Measurements from ENCODE around the gene STK38L. TPM values are rescaled to one million over a fixed set of nuclear protein-coding genes. Genes with fewer than 3 reads are reported as not detected.
A peak's percentile ranks its signal among the peaks of the same experiment; 100 is the strongest.

STK38L gene
- total RNA-seq, 2 donors from 2014 or later = 70.6 to 135 TPM

GRCh38 chr12:27270148-27270547 is 26.1 kb downstream of the STK38L start:
- DNase-seq (no peak), ATAC-seq (no peak)
- intact Hi-C loops (cut with DNase I) = no loop called here

- no peak for ATAC-seq
- intact Hi-C loops (cut with DNase I) = no loop called here
- no peak for DNase-seq
Measured at GRCh38 chr12:27271206-27271605, 27.1 kb downstream of the STK38L start.

DNA sequence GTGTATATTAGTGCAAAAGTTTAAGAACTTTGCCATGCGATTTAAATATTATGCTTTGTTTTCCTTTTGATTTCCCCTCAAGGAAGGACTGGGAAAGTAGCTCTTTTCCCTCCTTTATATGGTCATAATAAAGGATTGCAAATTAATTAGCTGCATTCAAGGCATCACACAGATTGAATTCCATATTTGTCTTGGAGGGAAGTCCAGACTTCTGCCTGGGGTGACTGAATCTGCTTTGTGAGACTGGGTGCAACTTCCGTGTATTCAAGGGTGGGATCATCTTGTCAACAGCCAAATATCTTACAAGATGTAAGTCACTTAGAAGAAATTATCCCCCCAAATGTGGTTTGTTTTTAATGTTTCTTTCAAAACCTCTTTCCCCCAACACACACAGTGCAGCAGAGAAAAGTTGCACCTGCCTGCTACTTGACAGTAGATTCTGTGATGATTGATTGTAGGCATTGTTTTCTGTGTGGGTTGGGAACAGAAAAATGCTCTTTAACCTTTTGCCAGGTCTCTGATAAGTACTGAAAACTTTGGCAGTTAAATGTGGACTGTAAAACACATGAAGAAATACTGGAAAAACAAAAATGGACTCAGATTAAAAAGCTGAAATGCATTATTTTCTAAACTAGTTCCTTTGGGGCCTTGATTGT is 28.4 kb downstream of the STK38L start:
- peak in 1 of 2 donors; percentile 55 for ATAC-seq
- DNase-seq = no peak
- intact Hi-C loops (cut with DNase I) = no loop called here

DNA sequence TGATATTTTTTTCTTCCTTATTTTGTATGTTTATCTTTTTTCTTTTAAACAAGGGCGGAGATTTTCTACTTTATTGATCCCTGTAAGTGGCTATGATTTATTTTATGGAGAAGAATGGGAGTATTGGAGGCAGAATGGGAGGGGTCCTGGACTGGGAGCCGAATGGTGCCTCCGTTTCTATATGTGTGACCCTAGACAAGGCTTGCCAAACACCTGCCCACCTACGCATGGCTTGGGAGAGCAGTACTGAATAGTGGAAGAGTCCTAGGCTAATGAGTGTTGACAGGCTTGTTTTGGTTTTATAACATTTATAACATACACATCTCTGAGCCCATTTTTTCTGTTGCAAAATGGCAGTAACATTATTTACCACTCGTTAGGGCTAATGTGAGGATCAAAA is 29.0 kb downstream of the STK38L start:
- intact Hi-C loops (cut with DNase I) = no loop called here

DNA sequence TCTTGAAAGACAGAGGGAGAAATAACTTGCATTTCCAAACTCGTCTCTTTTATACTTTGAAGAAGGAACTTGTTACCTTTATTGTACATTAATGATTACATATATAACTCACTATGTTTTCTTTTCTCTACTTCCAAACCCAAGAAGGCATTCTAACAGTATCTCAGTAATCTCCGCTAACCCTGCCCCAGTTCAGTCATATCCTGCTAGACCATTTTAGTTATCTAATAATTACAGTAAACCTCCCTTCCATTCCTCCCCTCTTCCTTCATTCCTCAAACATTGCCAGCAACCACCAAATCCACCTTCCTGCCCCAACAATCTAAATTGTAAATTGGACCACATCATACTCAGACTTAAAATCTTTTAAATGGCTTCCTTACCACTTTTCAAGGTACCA is 30.6 kb downstream of the STK38L start:
- intact Hi-C loops (cut with DNase I) = no loop called here
- no peak for DNase-seq
- ATAC-seq = no peak

More for the DNA sequence above, 29.0 kb downstream of the STK38L start:
- ATAC-seq = peak in 1 of 2 donors; percentile 20
- DNase-seq = no peak

- DNase-seq (no peak), ATAC-seq (no peak)
- intact Hi-C loops (cut with DNase I) = no loop called here
Measured at GRCh38 chr12:27276275-27276674, 32.2 kb downstream of the STK38L start.

GRCh38 chr12:27277846-27278260 is 33.8 kb downstream of the STK38L start:
- no peak for DNase-seq
- peak; percentile 78 to 90 for ATAC-seq
- intact Hi-C loops (cut with DNase I) = no loop called here

DNA sequence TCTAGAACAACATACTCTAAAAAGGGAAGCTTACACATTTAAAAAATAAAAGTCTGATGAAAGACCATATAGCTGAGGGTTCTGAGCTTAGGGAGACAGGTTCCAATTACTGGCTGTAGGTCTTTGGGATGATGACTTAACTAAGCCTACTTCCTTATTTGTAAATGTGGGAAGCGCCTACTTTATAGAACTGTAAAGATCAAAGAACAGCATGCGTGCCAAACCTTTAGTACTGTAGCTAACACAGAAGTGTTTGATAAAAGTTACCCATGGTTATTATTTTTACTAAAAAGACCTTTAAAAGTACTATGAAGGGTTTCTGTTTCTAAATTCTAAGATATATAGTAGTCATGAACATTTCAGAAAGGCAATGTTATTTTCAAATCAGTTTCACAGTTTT is 35.7 kb downstream of the STK38L start:
- intact Hi-C loops (cut with DNase I) = no loop called here
- DNase-seq = no peak
- peak in 1 of 2 donors; percentile 13 for ATAC-seq

DNA sequence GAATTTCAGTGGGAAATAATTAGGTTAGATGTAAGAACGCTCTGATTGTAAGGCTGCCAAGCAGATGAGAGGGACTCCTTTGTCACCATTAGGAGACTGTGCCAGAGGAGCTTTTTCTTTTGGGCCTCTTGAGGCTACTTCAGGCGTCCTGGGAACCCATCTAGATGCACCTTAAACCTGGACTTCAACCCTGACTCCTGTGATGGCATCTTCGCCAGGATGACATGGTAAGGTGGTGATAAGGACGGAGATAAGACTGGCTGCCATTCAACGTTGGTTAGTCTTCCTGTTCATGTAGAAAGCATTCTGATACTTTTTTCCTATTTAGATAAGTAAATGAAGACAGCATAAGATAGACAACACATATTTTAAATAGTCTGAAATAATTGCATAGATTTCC is 36.3 kb downstream of the STK38L start:
- DNase-seq (no peak), ATAC-seq (no peak)
- intact Hi-C loops (cut with DNase I) = no loop called here

DNA sequence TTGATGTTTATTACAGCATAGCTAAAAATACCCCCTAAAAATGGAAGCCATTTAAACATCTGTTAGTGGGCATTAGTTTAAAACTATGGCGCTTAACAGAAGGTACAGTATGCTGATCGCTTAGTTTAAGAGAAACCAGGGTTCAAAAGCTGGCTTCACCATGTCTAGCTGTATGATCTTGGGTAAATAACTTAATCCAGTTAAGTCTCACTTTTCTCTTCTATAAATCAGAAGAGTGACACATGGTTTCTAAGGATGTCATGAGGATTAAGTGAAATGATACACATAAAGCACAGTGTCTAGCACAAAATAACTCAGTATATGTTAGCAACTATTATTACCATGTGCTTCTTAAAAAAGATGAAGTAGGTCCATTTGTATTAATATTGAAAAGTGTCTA is 38.7 kb downstream of the STK38L start:
- DNase-seq (no peak), ATAC-seq (no peak)
- intact Hi-C loops (cut with DNase I) = no loop called here

- intact Hi-C loops (cut with DNase I) = no loop called here
- no peak for DNase-seq
- ATAC-seq = peak; percentile 29 to 40
Measured at GRCh38 chr12:27284021-27284420, 39.9 kb downstream of the STK38L start.

DNA sequence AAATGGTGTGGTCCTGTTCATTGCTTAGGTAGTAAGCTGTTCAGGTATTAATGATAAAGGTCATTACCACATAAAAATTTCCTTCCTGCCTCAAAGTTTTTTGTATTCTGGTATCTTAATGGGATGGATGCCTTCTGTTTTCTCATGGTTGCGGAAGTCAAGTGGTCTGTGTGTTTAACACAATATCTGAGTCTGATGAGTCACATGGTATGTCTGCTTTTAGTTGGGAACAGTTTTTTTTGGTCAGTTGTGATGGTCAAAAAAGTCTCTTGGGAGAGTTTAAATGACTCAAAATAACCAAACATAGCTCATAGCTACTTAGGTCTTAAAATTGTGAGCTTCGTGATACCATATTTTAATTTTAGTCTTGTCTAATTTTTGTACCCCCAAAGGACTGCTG is 40.7 kb downstream of the STK38L start:
- DNase-seq (no peak), ATAC-seq (peak; percentile 68 to 74)
- intact Hi-C loops (cut with DNase I) = no loop called here

- DNase-seq = no peak
- ATAC-seq = peak in 1 of 2 donors; percentile 35
- intact Hi-C loops (cut with DNase I) = no loop called here
Measured at GRCh38 chr12:27285403-27285802, 41.3 kb downstream of the STK38L start.

- intact Hi-C loops (cut with DNase I) = no loop called here
- DNase-seq (no peak), ATAC-seq (no peak)
Measured at GRCh38 chr12:27289414-27289813, 45.3 kb downstream of the STK38L start.

DNA sequence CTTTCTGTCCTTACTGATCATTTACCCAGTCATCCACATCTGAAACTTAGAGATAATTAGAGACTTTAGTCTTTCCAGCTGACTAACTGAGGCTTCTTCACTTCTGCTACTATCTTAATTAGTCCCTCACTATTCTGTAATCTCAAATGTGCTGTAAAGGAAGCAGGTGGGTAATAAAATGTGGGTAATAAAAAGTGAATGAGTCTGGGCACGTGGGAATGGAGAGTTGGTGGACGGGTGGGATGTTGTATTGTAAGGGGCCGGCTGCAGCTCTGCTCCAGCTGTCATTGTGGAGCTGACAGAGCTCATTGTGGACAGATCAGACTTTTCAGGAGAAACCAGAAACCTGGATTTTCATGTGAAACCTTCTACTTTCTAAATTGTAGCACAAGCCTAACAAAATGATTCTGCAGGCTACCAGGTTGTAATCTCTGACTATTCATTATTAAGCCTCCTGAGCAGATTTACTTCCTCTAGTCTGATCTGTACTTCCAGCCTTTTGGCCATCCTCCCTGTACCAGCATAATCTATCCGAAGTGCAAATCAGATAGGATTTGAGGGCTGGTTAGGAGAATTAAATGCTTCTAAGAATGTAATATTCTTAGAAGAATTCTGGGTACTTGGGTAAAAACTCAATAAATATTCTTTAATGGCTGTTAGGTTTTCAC is 46.5 kb downstream of the STK38L start:
- peak in 1 of 2 donors; percentile 9 for ATAC-seq

GRCh38 chr12:27291862-27292261 is 47.8 kb downstream of the STK38L start:
- DNase-seq (no peak), ATAC-seq (peak; percentile 28 to 49)
- intact Hi-C loops (cut with DNase I) = loop anchor here in 1 of 2 donors (5.0 kb wide), 1 partner anchor 45 kb away; no protein-coding TSS in a partner anchor

More for the DNA sequence above, 46.5 kb downstream of the STK38L start:
- intact Hi-C loops (cut with DNase I) = loop anchor here in 1 of 2 donors (5.0 kb wide), 1 partner anchor 43 kb away; no protein-coding TSS in a partner anchor
- no peak for DNase-seq

DNA sequence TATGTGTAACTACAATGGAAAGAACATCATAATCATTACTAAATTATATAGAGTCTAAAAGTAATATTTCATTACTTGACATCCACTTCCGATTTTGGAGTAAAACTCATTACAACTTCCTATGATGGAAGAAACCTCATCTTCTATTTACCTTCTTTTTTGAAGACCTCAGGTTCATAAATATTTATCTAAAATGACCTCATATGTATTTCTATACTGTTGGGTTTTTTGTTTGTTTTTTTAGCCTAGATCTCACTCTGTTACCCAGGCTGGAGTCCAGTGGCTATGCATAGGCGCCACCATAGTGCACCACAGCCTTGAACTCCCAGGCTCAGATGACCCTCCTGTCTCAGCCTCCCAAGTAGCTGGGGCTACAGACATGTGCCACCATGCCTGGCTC is 48.6 kb downstream of the STK38L start:
- intact Hi-C loops (cut with DNase I) = loop anchor here in 1 of 2 donors (5.0 kb wide), 1 partner anchor 45 kb away; no protein-coding TSS in a partner anchor
- ATAC-seq (no peak), DNase-seq (no peak)

DNA sequence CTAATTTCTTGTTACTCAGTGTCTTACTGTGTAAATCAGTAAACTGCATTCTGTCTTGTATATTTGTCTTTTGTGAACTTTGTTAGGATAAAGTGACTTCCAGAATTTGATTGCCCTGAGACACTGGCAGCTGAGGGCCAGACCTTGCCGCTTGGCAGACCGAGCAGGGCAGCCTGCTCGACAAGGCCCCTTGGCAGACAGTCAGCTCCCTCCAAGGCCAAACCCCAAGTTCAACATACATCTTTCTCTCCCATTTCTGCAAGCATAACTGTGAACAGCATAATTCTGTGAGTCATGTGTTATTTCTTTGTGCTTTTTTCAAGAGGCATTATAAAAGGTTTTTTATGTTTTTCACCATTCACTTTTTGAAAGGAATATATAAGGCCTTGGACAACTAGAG is 49.4 kb downstream of the STK38L start:
- intact Hi-C loops (cut with DNase I) = loop anchor here in 1 of 2 donors (5.0 kb wide), 1 partner anchor 46 kb away; no protein-coding TSS in a partner anchor
- ATAC-seq (peak in 1 of 2 donors; percentile 68), DNase-seq (no peak)

GRCh38 chr12:27296674-27297073 is 52.6 kb downstream of the STK38L start:
- ATAC-seq (no peak), DNase-seq (no peak)
- intact Hi-C loops (cut with DNase I) = loop anchor here in 1 of 2 donors (5.0 kb wide), 1 partner anchor 279 kb away; no protein-coding TSS in a partner anchor

DNA sequence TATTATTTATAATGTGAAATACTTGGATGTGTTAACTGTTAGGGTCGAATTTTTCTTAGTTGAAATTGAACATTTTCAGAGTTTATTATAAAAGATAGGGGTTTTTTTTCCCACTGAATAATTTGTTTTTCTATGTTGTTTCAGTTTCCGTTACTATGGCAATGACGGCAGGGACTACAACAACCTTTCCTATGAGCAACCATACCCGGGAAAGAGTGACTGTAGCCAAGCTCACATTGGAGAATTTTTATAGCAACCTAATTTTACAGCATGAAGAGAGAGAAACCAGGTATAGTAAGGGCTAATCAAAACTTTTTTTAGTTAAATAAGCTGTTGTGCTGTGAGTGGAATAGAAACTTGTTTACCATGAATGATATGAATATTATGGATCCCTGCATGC is 53.5 kb downstream of the STK38L start:
- DNase-seq (no peak), ATAC-seq (no peak)
- intact Hi-C loops (cut with DNase I) = loop anchor here in 1 of 2 donors (5.0 kb wide), 1 partner anchor 280 kb away; no protein-coding TSS in a partner anchor

Measured in left cardiac atrium (tissue), 4 donors.